ENCODE results near the gene CTNNA3. TPM values are rescaled to one million over a fixed set of nuclear protein-coding genes. Genes with fewer than 3 reads are reported as not detected.

CTNNA3 gene
- polyA plus RNA-seq, 1 experiment: 0.26 TPM

DNA sequence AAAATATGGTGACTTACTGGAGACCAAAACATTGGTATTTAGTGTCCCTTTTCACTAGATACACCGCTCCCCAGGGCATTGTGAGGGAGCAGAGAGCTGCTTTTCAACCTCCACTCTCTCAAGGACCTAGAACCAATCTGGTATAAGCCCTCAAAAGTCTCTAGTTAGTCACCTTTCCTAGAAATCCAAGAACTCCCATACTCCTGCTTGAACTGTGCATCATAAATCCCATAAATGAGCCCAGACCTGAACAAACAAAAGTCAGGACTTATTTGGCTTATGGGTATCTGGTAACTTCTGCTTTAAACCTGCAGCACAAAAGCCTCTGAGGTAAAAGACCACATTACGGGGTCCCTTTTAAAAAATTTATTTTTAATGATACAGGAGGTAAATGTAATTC, 1373.2 kb downstream of the CTNNA3 start:
- no peak for DNase-seq (ENCODE audit: low read depth, low spot score)
- TF ChIP-seq, protein P1, sequence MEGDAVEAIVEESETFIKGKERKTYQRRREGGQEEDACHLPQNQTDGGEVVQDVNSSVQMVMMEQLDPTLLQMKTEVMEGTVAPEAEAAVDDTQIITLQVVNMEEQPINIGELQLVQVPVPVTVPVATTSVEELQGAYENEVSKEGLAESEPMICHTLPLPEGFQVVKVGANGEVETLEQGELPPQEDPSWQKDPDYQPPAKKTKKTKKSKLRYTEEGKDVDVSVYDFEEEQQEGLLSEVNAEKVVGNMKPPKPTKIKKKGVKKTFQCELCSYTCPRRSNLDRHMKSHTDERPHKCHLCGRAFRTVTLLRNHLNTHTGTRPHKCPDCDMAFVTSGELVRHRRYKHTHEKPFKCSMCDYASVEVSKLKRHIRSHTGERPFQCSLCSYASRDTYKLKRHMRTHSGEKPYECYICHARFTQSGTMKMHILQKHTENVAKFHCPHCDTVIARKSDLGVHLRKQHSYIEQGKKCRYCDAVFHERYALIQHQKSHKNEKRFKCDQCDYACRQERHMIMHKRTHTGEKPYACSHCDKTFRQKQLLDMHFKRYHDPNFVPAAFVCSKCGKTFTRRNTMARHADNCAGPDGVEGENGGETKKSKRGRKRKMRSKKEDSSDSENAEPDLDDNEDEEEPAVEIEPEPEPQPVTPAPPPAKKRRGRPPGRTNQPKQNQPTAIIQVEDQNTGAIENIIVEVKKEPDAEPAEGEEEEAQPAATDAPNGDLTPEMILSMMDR (IDR thresholded peaks at IDR 0.05; ENCODE audit: low read depth, low read length): no peak
- Histone ChIP-seq H3K27ac (ENCODE audit: low read depth, low read length) (no peak overlapping the region), H3K9me3 (ENCODE audit: control insufficient read depth, insufficient read depth, low read length) (no peaks in the 10 kb centered on the region), H3K27me3 (ENCODE audit: control insufficient read depth, insufficient read depth, low read length) (no peaks in the 10 kb centered on the region), H3K4me3 (ENCODE audit: low read depth, low read length) (no peak overlapping the region)
- ChIA-PET CTCF (no interaction called here), POLR2A (no interaction called here)

DNA sequence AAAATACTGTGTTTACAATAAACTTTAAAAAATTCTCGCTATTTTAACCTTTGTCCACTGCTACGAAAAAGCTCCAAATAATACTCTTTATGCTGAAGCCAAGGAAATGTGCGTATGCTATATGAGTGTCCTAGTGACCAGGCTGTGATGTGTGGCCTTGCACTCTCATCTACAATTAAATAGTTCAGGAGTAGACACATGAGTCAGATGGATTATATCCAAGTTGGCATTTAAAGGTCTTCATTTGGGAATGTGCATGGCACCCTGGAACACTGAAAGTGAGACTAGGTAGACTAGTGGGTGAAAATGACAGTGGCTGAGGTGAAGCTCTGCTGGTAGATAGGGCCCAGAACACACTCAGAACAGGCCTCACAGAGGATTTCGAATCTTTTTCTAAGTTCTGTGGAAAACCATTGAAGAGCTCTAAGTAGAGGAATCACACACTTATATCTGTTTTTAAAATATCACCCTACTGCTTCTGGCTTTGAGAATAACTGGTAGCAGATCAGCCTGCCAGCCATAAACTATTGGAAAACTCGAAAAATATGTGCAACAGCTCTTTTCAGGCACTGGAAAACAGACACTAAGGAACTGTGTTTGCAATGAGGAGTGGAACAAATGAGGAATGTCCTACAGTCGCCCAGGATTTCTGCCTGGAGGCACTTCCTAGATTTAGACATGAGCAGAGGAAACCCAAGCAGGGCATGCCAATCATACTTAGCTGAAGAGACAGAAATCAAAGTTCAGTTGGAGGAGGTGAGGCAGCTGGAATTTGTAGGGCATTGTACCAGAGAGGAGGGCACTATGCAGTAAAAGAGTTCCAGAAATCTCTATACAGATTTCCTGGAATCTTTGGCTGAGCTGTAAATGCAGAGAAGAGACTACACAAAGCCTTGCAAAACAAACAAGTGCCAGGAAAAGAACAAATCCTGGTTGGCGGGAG, 1374.0 kb downstream of the CTNNA3 start:
- ChIA-PET CTCF (no interaction called here), POLR2A (no interaction called here)
- TF ChIP-seq, protein P1 (IDR thresholded peaks at IDR 0.05; ENCODE audit: low read depth, low read length): no peak
- H3K27ac ChIP-seq (ENCODE audit: low read depth, low read length): no peak overlapping the region
- no peak overlapping the region for H3K4me3 ChIP-seq (ENCODE audit: low read depth, low read length)
- no peaks in the 10 kb centered on the region for H3K27me3 ChIP-seq (ENCODE audit: control insufficient read depth, insufficient read depth, low read length)
- DNase-seq (ENCODE audit: low read depth, low spot score): no peak
- H3K9me3 ChIP-seq (ENCODE audit: control insufficient read depth, insufficient read depth, low read length): no peaks in the 10 kb centered on the region

DNA sequence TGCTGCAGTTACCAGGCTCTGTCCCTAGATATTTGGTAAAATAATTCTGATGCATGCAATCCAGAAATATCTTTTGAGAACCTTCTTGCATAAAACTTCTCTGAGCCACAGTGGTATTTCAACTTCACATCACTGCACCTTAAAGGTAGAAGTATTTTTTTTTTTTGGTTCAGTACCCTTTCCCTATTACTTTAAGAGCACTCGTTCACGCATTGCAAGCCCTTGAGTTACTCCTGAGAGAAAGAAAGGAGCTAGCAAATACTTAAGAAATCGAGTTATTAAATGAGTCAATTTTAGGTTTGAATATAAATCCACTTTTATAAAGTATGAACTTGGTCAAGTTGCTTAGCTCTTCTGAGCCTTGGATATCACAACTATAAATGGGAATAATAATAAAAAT, 1377.2 kb downstream of the CTNNA3 start:
- no peak for DNase-seq (ENCODE audit: low read depth, low spot score)
- ChIA-PET CTCF (no interaction called here), POLR2A (no interaction called here)
- Histone ChIP-seq H3K27me3 (ENCODE audit: control insufficient read depth, insufficient read depth, low read length) (no peaks in the 10 kb centered on the region), H3K27ac (ENCODE audit: low read depth, low read length) (no peak overlapping the region), H3K4me3 (ENCODE audit: low read depth, low read length) (no peak overlapping the region), H3K9me3 (ENCODE audit: control insufficient read depth, insufficient read depth, low read length) (no peaks in the 10 kb centered on the region)
- TF ChIP-seq, protein P1 (IDR thresholded peaks at IDR 0.05; ENCODE audit: low read depth, low read length): no peak

DNA sequence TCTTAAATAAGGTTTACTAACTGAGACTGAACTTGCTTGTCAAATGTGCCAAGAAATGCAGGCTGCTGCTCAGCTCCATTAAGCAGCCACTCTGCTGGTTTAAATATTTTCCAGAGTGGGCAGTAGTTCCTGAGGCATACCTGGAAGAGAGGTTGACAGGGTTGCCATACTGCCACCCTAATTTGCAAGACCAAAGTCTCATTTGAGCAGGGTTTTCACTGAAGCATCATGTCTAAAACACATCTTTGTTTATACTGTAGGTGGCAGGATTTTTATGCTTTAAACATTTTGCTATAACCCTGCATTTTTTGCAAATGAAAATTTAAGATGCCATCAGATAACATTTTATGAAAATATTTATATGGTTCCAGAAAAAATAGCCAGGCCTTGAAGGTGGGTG, 1388.2 kb downstream of the CTNNA3 start:
- ChIA-PET POLR2A (no interaction called here), CTCF (no interaction called here)
- H3K27me3 ChIP-seq (ENCODE audit: control insufficient read depth, insufficient read depth, low read length): no peaks in the 10 kb centered on the region
- H3K4me3 ChIP-seq (ENCODE audit: low read depth, low read length): no peak overlapping the region
- TF ChIP-seq, protein P1 (IDR thresholded peaks at IDR 0.05; ENCODE audit: low read depth, low read length): no peak
- DNase-seq (ENCODE audit: low read depth, low spot score): no peak
- no peak overlapping the region for H3K27ac ChIP-seq (ENCODE audit: low read depth, low read length)
- no peaks in the 10 kb centered on the region for H3K9me3 ChIP-seq (ENCODE audit: control insufficient read depth, insufficient read depth, low read length)

DNA sequence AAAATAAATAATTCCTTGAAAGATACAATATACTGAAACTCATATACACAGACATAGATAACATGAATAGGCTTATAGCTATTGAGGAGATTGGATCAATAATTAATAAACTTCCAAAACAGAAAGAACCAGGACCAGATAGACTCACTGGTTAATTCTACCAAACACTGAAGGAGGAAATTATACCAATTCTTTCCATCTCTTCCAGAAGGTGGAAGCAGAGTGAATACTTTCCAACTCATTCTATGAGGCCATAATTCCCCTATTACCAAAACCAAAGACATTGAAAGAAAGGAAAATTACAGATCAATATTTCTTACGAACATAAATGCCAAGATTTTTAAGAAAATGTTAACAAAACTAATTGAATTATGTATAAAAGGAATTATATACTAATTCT, 1394.9 kb downstream of the CTNNA3 start:
- ChIA-PET POLR2A (no interaction called here), CTCF (no interaction called here)
- Histone ChIP-seq H3K27ac (ENCODE audit: low read depth, low read length) (no peak overlapping the region), H3K4me3 (ENCODE audit: low read depth, low read length) (no peak overlapping the region), H3K27me3 (ENCODE audit: control insufficient read depth, insufficient read depth, low read length) (no peaks in the 10 kb centered on the region), H3K9me3 (ENCODE audit: control insufficient read depth, insufficient read depth, low read length) (no peaks in the 10 kb centered on the region)
- TF ChIP-seq, protein P1 (IDR thresholded peaks at IDR 0.05; ENCODE audit: low read depth, low read length): no peak
- no peak for DNase-seq (ENCODE audit: low read depth, low spot score)
